Activated CD8-positive, alpha-beta memory T cell treated with anti-CD3 and anti-CD28 coated beads, Interleukin-2, amount 10 ng/mL, durations not matched to agents 7 days and 5 days (primary cell): ENCODE results near the gene FZR1. TPM values are rescaled to one million over a fixed set of nuclear protein-coding genes. Genes with fewer than 3 reads are reported as not detected.
A peak's percentile ranks its signal among the peaks of the same experiment; 100 is the strongest.
"Not testable (repeated sequence)": the region's sequence is repeated elsewhere in the genome, so short reads cannot be mapped to it uniquely, and the experiment has no call there.

Experiments used
- ATAC-seq: fragments of 150-1000 bp; cut with Tn5 transposase; one replicate; pipeline ENCODE4 v1.10.0; 2021; ENCODE audit warnings: moderate library complexity
- CTCF ChIA-PET: fragments of 350-600 bp; sonication (Branson Sonifier 250); formaldehyde crosslinking; loops from one replicate; lab custom pipeline; 2021; ENCODE audit warnings: antibody characterized with exemption; lab: Charles Lee
- DNase-seq: peaks from one replicate; pipeline ENCODE4 v3.0.0-alpha.2; 2020
- H3K27ac Mint-ChIP-seq: one replicate; pipeline ENCODE4 v1.8.0; 2021; ENCODE audit warnings: mild to moderate bottlenecking, mixed read lengths
- H3K27me3 Mint-ChIP-seq: one replicate; pipeline ENCODE4 v1.8.0; 2021; ENCODE audit warnings: mixed read lengths
- H3K36me3 Mint-ChIP-seq: one replicate; pipeline ENCODE4 v1.8.0; 2021; ENCODE audit warnings: mild to moderate bottlenecking, mixed read lengths
- H3K4me1 Mint-ChIP-seq: one replicate; pipeline ENCODE4 v1.8.0; 2021; ENCODE audit warnings: mixed read lengths
- H3K4me3 Mint-ChIP-seq: one replicate; pipeline ENCODE4 v1.8.0; 2021; ENCODE audit warnings: mild to moderate bottlenecking, moderate library complexity, mixed read lengths
- H3K9me3 Mint-ChIP-seq: one replicate; pipeline ENCODE4 v1.8.0; 2022; ENCODE audit warnings: low read depth, mixed read lengths
- total RNA-seq, 2 experiments: library from RNA; stranded (reverse); gene quantifications; one replicate each; pipeline ENCODE4 v1.2.3, GENCODE V29; 2021

FZR1 gene
- total RNA-seq, 2 experiments from 2014 or later: 61.4 to 79.1 TPM

- no peak for ATAC-seq
- Mint-ChIP-seq H3K4me1 (peaks cover 39% of the 10 kb centered on the region), H3K27ac (peak overlapping the region; percentile 88), H3K27me3 (no peaks in the 10 kb centered on the region), H3K4me3 (peak overlapping the region; percentile 92), H3K36me3 (peaks cover 16% of the 10 kb centered on the region), H3K9me3 (no peaks in the 10 kb centered on the region)
- CTCF ChIA-PET: no interaction called here
- peak; percentile 55 for DNase-seq
Measured at GRCh38 chr19:3507371-3508120, 1.4 kb downstream of the FZR1 start.

GRCh38 chr19:3508121-3508661 is 2.1 kb downstream of the FZR1 start:
- H3K4me1 Mint-ChIP-seq: peaks cover 39% of the 10 kb centered on the region
- CTCF ChIA-PET, H3K27me3 Mint-ChIP-seq, DNase-seq, H3K9me3 Mint-ChIP-seq, ATAC-seq: not testable (repeated sequence)
- peak overlapping the region; percentile 92 for H3K4me3 Mint-ChIP-seq
- peaks cover 16% of the 10 kb centered on the region for H3K36me3 Mint-ChIP-seq
- H3K27ac Mint-ChIP-seq: peak overlapping the region; percentile 41

- no peaks in the 10 kb centered on the region for H3K27me3 Mint-ChIP-seq
- H3K4me1 Mint-ChIP-seq: peaks cover 39% of the 10 kb centered on the region
- peaks cover 16% of the 10 kb centered on the region for H3K36me3 Mint-ChIP-seq
- peak overlapping the region; percentile 24 for H3K27ac Mint-ChIP-seq
- CTCF ChIA-PET: no interaction called here
- peak overlapping the region; percentile 14 for H3K4me3 Mint-ChIP-seq
- no peak for ATAC-seq
- no peak for DNase-seq
- H3K9me3 Mint-ChIP-seq: no peaks in the 10 kb centered on the region
Measured at GRCh38 chr19:3508771-3509535, 2.8 kb downstream of the FZR1 start.

- no peak overlapping the region for H3K27ac Mint-ChIP-seq
- peaks cover 37% of the 10 kb centered on the region for H3K4me1 Mint-ChIP-seq
- no peaks in the 10 kb centered on the region for H3K9me3 Mint-ChIP-seq
- H3K27me3 Mint-ChIP-seq: no peaks in the 10 kb centered on the region
- ATAC-seq: no peak
- H3K36me3 Mint-ChIP-seq: peaks cover 16% of the 10 kb centered on the region
- DNase-seq: no peak
- CTCF ChIA-PET: no interaction called here
- H3K4me3 Mint-ChIP-seq: peak overlapping the region; percentile 14
Measured at GRCh38 chr19:3509566-3509989, 3.5 kb downstream of the FZR1 start.

DNA sequence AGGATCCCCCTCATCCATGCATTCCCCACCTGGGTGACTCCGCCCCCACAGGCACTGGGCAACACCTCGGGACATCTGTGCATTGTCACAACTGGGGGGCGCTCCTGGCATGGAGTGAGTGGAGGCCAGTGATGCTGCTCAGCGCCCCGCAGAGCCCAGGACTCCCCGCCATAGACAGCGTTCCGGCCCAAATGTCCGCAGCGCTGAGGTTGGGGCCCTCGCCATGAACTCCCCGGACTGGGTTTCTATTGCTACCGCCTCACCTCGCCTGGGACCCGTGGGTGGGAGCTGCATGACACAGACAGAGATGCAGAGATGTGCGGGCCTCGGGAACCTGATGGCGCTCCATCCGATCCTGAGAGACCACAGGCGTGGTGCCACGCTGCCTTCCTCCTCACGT is 4.6 kb downstream of the FZR1 start:
- no peaks in the 10 kb centered on the region for H3K9me3 Mint-ChIP-seq
- no peak overlapping the region for H3K27ac Mint-ChIP-seq
- DNase-seq (no peak), ATAC-seq (no peak)
- peaks cover 16% of the 10 kb centered on the region for H3K36me3 Mint-ChIP-seq
- peaks cover 30% of the 10 kb centered on the region for H3K4me1 Mint-ChIP-seq
- H3K4me3 Mint-ChIP-seq: no peak overlapping the region
- H3K27me3 Mint-ChIP-seq: no peaks in the 10 kb centered on the region
- CTCF ChIA-PET: no interaction called here

DNA sequence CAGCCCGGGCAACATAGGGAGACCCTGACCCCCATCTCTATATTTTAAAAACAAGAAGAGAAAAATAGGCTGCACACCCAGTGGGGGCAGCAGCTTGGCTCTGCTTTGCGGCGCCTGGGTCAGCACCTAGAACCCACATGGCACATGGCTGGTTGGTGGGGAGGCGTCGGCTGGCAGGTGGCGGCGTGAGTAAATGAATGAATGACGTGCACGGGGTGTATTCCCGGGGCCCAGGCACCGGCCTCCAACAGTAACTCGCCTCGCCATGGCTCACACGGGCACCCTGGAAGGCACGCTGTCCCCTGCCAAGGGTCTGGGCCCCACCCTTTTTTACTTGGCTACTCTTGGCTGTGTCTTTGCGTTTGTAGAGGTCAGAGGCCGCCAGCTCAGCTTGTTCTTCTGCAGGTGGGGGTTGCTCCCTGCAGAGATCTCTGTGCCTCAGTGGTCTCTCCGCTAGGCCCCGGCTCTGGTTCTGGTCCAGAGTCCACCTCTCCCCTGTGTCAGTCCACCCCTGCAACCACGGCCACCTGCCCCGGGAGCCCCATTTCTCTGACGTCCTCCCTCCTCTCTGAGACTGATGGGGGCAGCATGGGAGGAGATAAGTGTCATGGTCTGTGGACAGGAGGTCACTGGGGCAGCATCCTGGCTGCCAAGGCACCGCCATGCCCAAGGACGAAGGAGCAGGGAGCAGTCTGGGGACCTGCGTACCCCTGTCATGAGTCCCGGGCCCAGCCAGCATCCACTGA is 5.6 kb downstream of the FZR1 start:
- Mint-ChIP-seq H3K27me3 (no peaks in the 10 kb centered on the region), H3K27ac (no peak overlapping the region), H3K36me3 (peaks cover 16% of the 10 kb centered on the region), H3K9me3 (no peaks in the 10 kb centered on the region), H3K4me3 (no peak overlapping the region), H3K4me1 (peaks cover 32% of the 10 kb centered on the region)
- CTCF ChIA-PET: no interaction called here
- ATAC-seq: no peak
- no peak for DNase-seq

- Mint-ChIP-seq H3K4me1 (peaks cover 27% of the 10 kb centered on the region), H3K27ac (no peak overlapping the region), H3K27me3 (no peaks in the 10 kb centered on the region), H3K9me3 (no peaks in the 10 kb centered on the region), H3K4me3 (no peak overlapping the region), H3K36me3 (peaks cover 11% of the 10 kb centered on the region)
- CTCF ChIA-PET: no interaction called here
- ATAC-seq: no peak
- no peak for DNase-seq
Measured at GRCh38 chr19:3512562-3513228, 6.6 kb downstream of the FZR1 start.

DNA sequence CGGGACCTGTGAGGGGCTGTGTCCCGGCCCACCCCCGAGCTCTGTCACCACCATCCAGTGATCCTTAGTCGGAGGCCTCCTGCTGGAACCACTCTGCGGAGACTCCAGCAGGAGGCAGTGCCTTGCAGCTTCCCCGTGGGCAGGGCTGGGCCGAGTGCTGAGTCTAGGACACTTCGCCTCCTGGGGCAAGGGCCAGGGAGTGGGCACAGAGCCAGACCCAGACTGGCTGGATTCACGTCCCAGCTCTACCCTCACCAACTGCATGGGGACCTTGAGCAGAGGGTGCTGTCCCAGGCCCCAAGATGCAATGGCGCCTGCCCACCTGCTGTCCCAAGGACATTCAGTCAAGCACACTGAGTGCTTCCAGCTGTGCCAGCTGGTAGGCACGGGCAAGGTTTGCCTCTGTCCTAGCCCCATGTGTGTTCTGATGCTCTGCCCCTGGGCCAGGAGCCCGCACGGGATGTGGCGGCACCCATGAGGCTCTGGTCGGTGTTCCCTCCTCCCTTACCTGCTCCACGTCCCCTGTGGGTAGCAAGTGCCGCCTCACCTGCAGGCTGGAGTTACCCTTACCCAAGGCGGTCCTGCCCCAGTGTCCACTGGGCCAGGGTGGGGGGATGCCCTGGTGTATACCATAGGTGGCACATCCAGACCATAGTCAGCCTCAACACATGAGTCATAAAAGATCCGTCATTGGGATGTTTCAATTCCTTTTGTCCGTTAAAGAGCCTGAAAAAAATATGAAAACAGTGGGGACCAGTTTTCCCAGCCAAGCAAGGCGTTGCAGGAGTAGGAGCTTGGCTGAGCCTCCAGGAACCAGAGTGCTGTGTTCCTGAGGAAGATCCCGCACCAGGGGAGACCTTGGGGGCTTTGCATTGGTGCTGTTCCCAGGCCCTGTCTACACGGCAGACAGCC is 7.4 kb downstream of the FZR1 start:
- Mint-ChIP-seq H3K27ac (no peak overlapping the region), H3K27me3 (no peaks in the 10 kb centered on the region), H3K9me3 (no peaks in the 10 kb centered on the region), H3K4me3 (no peak overlapping the region), H3K4me1 (peaks cover 24% of the 10 kb centered on the region), H3K36me3 (peaks cover 10% of the 10 kb centered on the region)
- CTCF ChIA-PET: no interaction called here
- no peak for DNase-seq
- no peak for ATAC-seq

- Mint-ChIP-seq H3K27ac (no peak overlapping the region), H3K27me3 (no peaks in the 10 kb centered on the region), H3K9me3 (no peaks in the 10 kb centered on the region), H3K4me3 (no peak overlapping the region), H3K4me1 (peaks cover 11% of the 10 kb centered on the region), H3K36me3 (peaks cover 3% of the 10 kb centered on the region)
- DNase-seq (no peak), ATAC-seq (no peak)
- CTCF ChIA-PET: no interaction called here
Measured at GRCh38 chr19:3514930-3515329, 8.8 kb downstream of the FZR1 start.

- peaks cover 5% of the 10 kb centered on the region for H3K36me3 Mint-ChIP-seq
- no peak overlapping the region for H3K27ac Mint-ChIP-seq
- H3K4me3 Mint-ChIP-seq: no peak overlapping the region
- H3K4me1 Mint-ChIP-seq: peaks cover 12% of the 10 kb centered on the region
- DNase-seq: no peak
- no peaks in the 10 kb centered on the region for H3K9me3 Mint-ChIP-seq
- CTCF ChIA-PET: interaction anchor here (0.9 kb wide), 1 partner anchor 29 kb away, joined by 4 read pairs; no protein-coding TSS in a partner anchor
- ATAC-seq: no peak
- no peaks in the 10 kb centered on the region for H3K27me3 Mint-ChIP-seq
Measured at GRCh38 chr19:3515891-3516422, 9.8 kb downstream of the FZR1 start.

DNA sequence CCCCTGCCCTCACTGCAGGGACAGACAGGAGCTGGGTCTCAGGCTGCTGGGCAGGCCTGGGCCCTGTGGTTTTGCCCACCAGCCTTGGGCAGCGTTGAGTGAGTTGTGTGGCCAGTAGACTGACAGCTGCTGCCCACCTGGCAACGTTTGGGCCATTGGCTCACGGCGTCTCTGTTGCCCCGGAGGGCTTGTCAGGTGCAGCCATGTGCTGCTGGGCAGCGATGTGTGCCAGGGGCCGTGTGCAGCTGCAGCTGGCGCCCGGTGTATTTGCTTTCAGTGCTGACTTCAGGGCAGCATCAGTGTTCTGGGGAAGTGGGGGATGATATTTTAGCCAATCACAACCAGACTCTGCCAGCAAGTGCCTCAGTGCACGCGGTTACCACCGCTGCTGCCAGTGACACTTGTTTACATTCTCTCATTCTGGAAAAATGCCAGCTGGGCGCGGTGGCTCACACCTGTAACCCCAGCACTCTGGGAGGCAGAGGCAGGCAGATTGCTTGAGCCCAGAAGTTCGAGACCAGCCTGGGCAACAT is 10.6 kb downstream of the FZR1 start:
- H3K27ac Mint-ChIP-seq: no peak overlapping the region
- ATAC-seq: no peak
- H3K36me3 Mint-ChIP-seq: peaks cover 7% of the 10 kb centered on the region
- peaks cover 14% of the 10 kb centered on the region for H3K4me1 Mint-ChIP-seq
- H3K9me3 Mint-ChIP-seq: no peaks in the 10 kb centered on the region
- H3K27me3 Mint-ChIP-seq: no peaks in the 10 kb centered on the region
- no peak for DNase-seq
- CTCF ChIA-PET: interaction anchor here (0.8 to 0.9 kb wide), 2 partner anchors 28 to 69 kb away, joined by 4 read pairs; no protein-coding TSS in a partner anchor
- no peak overlapping the region for H3K4me3 Mint-ChIP-seq
